Stimulated activated CD4-positive, alpha-beta T cell treated with anti-CD3 and anti-CD28 coated beads, Interleukin-15, amount 100 ng/mL, for 48 hours (primary cell): ENCODE results near the gene FOS.
"Not testable (repeated sequence)": the region's sequence is repeated elsewhere in the genome, so short reads cannot be mapped to it uniquely, and the experiment has no call there.

ENCODE experiments used
- DNase-seq, 2 donors: peaks; one replicate each; pipeline ENCODE4 v3.0.0-alpha.2; 2020; ENCODE audit warnings: low read depth in 2 of 2

Gene FOS

GRCh38 chr14:75294649-75295033 is 16.0 kb downstream of the FOS start:
- DNase-seq: no peak

DNA sequence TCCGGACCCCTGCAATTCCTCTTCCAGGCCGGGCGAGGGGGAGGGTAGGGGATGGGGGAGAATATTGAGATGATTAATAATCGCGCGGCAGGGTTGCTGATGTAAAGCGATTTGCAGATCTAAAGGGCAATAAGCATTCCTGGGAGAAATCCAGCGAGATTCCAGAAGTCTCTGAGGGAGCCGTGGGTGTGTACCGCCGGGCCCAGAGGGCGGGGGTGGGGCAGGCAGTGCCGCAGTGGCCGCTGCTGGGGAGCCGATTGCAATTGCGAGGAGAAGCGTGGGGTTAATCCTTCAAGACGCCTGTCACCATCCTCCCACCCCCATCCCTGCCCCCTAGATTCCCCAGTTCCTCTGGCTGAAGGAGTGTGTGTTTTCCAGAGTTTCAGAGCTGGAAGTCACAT is 16.4 kb downstream of the FOS start:
- DNase-seq: no peak

- DNase-seq: peak in 1 of 2 donors; percentile 67
Measured at GRCh38 chr14:75295491-75296345, 17.1 kb downstream of the FOS start.

GRCh38 chr14:75297411-75298040 is 18.9 kb downstream of the FOS start:
- DNase-seq: no peak

GRCh38 chr14:75298187-75298965 is 19.7 kb downstream of the FOS start:
- no peak for DNase-seq

DNA sequence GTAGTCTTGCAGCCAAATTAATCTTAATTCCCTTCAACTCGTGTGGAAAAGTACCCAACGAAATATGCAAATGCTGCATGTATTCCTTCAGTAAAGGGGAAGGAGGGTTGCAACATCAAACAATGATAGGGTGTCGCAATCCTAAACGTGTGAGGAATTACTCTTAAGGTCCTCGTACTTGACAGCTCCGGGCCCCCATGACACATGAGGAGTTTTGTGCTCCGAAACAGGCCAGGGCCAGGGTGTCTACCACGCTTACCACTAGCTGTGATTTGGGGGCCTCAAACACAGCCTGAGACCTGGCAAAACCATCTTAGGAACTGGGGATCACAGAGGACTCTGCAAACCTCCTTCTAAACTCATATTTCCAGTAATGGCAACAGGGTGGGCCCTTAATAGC is 20.4 kb downstream of the FOS start:
- DNase-seq: no peak

DNA sequence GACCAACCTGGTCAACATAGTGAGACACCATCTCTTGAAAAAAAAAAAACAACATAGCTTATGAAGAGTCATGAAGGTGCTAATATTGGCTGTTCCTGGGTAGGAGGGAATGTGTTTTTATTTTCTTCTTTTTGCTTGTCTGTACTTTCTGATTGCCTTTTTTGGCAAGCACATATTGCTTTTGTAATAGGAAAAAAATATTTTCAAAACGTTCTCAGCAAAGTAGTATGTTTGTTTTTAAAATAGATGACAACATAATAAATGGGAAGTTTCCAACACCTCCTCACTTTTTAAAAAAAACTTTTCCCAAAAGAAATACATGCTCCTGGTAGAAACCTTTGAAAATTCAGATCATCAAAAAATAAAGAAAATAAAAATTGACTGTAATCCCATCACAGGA is 20.9 kb downstream of the FOS start:
- DNase-seq: no peak

DNA sequence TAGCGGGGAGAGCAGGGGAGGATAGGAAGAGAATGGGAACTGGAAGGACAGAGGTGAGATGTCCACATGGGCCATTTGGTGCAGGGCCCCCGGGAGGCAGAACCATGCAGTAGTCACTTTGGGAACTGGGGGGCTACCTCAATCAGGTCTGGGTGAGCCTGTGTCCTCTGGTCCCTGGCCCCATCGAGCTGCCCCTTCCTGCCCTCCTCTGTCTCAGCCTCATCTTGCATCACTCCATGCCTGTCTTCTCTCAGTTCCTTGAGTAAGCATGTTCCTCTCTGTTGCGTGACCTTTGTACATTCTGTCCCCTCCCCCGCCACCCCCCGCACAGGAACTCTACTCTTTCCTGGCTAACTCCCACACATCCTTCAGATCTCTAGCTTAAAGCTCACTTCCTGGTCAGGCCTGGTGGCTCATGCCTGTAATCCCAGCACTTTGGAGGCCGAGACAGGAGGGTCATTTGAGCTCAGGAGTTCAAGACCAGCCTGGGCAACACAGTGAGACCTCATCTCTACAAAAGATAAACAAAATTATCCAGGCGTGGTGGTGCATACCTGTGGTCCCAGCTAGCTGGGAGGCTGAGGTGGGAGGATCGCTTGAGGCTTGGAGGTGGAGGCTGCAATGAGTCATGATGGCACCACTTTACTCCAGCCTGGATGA is 23.2 kb downstream of the FOS start:
- DNase-seq: no peak

DNA sequence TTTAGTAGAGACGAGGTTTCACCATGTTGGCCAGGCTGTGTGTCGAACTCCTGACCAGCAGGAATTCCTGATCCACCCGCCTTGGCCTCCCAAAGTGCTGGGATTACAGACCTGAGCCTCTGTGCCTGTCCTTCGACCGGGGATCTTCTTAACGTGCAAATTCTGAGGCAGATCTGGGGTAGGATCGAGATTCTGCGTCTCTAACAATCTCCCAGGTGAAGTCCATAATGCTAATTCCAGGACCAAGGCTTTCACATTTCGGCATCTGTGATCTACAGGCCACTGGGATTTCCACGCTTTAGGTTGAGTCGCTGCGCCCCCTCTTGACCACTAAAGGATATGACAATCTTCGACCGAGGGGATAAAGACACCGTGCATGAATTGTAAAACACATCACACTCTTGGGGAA is 24.8 kb downstream of the FOS start:
- DNase-seq: peak in 1 of 2 donors; percentile 35

DNA sequence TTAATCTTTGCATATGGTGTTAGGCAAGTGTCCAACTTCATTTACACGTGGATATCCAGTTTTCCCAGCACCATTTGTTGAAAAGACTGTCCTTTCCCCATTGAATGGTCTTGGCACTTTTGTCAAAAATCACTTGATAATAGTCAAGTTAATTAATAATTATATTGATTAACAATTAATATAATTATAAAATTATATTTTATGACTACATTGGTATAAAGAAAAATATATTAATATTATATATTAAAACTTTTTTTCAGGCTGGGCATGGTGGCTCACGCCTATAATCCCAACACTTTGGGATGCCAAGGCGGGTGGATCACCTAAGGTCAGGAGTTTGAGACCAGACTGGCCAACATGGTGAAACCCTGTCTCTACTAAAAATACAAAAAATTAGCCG is 27.8 kb downstream of the FOS start:
- not testable (repeated sequence) for DNase-seq

DNA sequence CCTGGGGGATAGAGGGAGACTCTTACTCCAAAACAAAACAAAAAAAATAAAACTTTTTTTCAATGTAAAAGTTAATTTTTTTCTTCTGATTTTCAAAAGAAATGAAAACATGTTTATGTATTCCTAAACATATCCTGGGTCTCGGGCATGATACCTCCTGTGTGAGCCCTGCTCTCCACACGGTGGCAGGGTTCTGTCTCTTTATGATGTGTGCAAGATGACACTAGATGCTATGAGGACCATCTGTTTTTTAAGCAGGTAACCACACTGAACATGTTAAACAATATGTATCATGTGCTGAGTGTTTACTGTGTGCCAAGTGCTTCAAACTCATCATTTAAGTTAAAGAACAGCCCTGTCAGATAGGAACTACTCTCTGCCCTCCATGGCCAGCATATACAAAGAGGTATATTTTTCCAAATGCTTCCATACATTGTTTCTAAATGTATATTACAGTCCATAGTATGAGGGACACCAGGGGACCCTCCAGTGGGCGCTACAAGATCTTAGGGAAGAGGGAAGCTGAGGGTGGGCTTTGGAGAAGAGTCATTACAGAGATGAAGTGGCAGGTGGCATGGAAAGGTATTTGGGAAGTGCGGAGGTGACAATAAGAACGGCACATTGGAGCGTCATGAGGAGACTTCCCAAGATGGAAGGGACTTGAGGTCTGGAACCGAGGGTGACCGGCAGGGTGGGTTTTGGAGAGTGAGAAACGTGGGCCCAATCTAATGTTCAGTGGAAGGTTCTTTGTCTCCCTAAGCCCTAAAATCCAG is 28.5 kb downstream of the FOS start:
- DNase-seq: no peak

DNA sequence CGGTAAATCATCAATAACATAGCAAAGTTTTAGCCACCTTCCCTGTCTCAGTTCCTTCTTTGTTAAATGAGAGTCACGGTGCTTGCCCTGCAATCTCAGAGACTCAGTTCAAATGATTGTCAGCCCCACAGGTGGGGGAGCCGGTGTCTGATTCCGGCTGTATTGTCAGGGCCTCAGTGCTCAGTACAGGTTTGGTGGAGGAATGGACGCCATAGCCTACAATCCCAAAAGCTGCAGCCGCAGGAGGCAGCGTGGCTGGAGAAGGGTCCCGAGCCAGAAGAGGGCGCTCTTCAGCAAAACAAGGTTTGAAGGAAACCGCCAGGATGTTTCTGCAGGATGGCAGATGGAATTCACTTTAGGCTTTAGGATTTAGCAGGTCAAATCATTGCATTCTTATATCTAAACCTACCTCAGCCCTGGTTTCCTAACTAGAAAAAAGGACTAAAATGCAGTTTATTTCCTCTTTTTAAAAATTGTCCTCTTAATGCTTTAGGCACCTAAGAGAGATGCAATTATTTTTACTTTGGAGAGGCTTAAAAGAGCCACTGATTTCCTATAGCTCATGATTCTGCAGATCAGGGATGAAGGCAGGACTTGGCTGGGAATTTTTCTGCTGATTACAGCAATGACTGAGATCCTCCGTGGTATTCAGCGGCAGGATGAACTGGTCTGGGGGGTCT is 29.2 kb downstream of the FOS start:
- DNase-seq: peak; percentile 41 to 75

- DNase-seq: not testable (repeated sequence)
Measured at GRCh38 chr14:75308991-75309390, 30.4 kb downstream of the FOS start.

GRCh38 chr14:75309561-75309960 is 30.9 kb downstream of the FOS start:
- DNase-seq: not testable (repeated sequence)

GRCh38 chr14:75310295-75311111 is 31.9 kb downstream of the FOS start:
- no peak for DNase-seq

DNA sequence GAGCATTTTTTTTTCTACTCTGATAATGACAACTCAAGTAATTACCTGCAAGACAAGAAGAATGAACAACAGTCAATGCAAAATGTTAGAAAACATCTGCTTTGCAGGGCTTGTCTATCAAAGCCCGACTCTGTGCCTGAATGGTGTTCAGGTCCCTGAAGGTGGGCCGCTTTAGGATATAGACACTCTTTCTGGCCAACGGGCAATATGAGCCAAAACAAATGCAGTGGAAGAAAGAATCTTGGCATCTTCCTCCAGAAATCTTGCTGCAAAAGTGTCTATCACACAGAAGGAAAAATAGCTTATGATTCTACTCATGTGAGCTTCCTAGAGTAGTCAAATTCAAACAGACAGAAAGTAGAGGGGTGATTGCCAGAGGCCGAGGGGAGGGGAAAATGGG is 32.7 kb downstream of the FOS start:
- DNase-seq: no peak

GRCh38 chr14:75312341-75312740 is 33.7 kb downstream of the FOS start:
- DNase-seq: no peak

DNA sequence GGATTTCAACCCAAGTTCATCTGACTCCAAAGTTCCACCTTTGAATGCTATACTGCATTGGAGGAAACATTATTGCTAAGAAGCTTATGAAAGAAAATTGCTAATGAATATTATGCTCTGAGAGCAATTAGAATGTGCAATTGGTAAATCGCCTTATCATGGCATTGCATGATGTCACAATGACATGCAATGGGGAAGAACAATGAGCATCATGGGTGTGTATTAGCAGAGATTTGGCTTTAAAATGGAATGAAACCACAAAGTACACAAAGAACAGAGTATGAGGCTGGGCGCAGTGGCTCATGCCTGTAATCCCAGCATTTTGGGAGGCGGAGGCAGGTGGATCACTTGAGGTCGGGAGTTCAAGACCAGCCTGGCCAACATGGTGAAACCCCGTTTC is 34.7 kb downstream of the FOS start:
- DNase-seq: no peak

- DNase-seq: no peak
Measured at GRCh38 chr14:75315144-75315543, 36.5 kb downstream of the FOS start.

- DNase-seq: no peak
Measured at GRCh38 chr14:75317148-75317547, 38.5 kb downstream of the FOS start.
